Measurements from ENCODE around the gene LAMP5. TPM values are rescaled to one million over a fixed set of nuclear protein-coding genes. Genes with fewer than 3 reads are reported as not detected.

The LAMP5 gene
- 0.31 TPM for total RNA-seq

GRCh38 chr20:9514461-9515213 is at the start of gene LAMP5:
Gene LAMP5 (plus strand): TSS chr20:9514590. CDS start chr20:9514853, 263 bp downstream.
- DNase-seq (ENCODE audit: low spot score), result no peak

- no peak for DNase-seq (ENCODE audit: low spot score)
Measured at GRCh38 chr20:9467995-9468394, 46.4 kb upstream of the LAMP5 start.

- DNase-seq (ENCODE audit: low spot score), result no peak
Measured at GRCh38 chr20:9474835-9475415, 39.5 kb upstream of the LAMP5 start.

GRCh38 chr20:9475456-9475855 is 38.9 kb upstream of the LAMP5 start:
- no peak for DNase-seq (ENCODE audit: low spot score)

GRCh38 chr20:9476174-9476573 is 38.2 kb upstream of the LAMP5 start:
- DNase-seq (ENCODE audit: low spot score), result no peak

- no peak for DNase-seq (ENCODE audit: low spot score)
Measured at GRCh38 chr20:9476637-9477036, 37.8 kb upstream of the LAMP5 start.

GRCh38 chr20:9478771-9479170 is 35.6 kb upstream of the LAMP5 start:
- no peak for DNase-seq (ENCODE audit: low spot score)

GRCh38 chr20:9480066-9480465 is 34.3 kb upstream of the LAMP5 start:
- DNase-seq (ENCODE audit: low spot score), result no peak

GRCh38 chr20:9482180-9482579 is 32.2 kb upstream of the LAMP5 start:
- no peak for DNase-seq (ENCODE audit: low spot score)

- DNase-seq (ENCODE audit: low spot score), result no peak
Measured at GRCh38 chr20:9483131-9483530, 31.3 kb upstream of the LAMP5 start.

- no peak for DNase-seq (ENCODE audit: low spot score)
Measured at GRCh38 chr20:9485614-9486340, 28.6 kb upstream of the LAMP5 start.

GRCh38 chr20:9487231-9487630 is 27.2 kb upstream of the LAMP5 start:
- no peak for DNase-seq (ENCODE audit: low spot score)

- DNase-seq (ENCODE audit: low spot score), result no peak
Measured at GRCh38 chr20:9488063-9488462, 26.3 kb upstream of the LAMP5 start.

- no peak for DNase-seq (ENCODE audit: low spot score)
Measured at GRCh38 chr20:9490161-9490560, 24.2 kb upstream of the LAMP5 start.

- DNase-seq (ENCODE audit: low spot score), result no peak
Measured at GRCh38 chr20:9490631-9491030, 23.8 kb upstream of the LAMP5 start.

GRCh38 chr20:9491324-9491723 is 23.1 kb upstream of the LAMP5 start:
- no peak for DNase-seq (ENCODE audit: low spot score)

GRCh38 chr20:9492067-9492466 is 22.3 kb upstream of the LAMP5 start:
- no peak for DNase-seq (ENCODE audit: low spot score)

- no peak for DNase-seq (ENCODE audit: low spot score)
Measured at GRCh38 chr20:9493803-9494202, 20.6 kb upstream of the LAMP5 start.

GRCh38 chr20:9495701-9496100 is 18.7 kb upstream of the LAMP5 start:
- DNase-seq (ENCODE audit: low spot score), result no peak

- DNase-seq (ENCODE audit: low spot score), result no peak
Measured at GRCh38 chr20:9496155-9496554, 18.2 kb upstream of the LAMP5 start.

GRCh38 chr20:9498322-9498721 is 16.1 kb upstream of the LAMP5 start:
- no peak for DNase-seq (ENCODE audit: low spot score)

GRCh38 chr20:9499126-9499899 is 15.1 kb upstream of the LAMP5 start:
- DNase-seq (ENCODE audit: low spot score), result no peak
